NCI-H2029 (cell line): ENCODE measurements around the gene MGAT5.
"Not testable (repeated sequence)": the region's sequence is repeated elsewhere in the genome, so short reads cannot be mapped to it uniquely, and the experiment has no call there.

Source experiments
- DNase-seq: peaks from one replicate; lab custom pipeline; 2025; lab: John Stamatoyannopoulos, UW

MGAT5 gene

DNA sequence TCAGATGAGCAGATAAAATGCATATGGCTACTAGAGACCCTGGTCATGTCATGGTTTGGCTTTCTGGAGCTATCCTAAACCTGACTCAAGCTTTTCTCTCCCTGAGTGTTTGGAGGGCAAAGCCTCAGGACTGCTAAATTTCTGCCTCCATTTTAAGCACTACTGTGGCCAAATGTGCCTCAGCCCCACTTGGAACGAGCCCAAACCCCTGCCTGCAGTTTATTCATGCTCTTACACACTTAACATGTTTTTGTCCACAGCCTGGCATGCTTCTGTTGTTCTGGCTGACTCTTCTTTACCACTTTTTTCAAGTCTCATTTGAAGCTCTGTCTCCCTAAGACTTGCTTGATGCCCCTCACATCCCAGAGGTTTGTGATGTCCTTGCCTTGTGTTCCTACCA is 24.7 kb downstream of the MGAT5 start:
- DNase-seq = no peak

DNA sequence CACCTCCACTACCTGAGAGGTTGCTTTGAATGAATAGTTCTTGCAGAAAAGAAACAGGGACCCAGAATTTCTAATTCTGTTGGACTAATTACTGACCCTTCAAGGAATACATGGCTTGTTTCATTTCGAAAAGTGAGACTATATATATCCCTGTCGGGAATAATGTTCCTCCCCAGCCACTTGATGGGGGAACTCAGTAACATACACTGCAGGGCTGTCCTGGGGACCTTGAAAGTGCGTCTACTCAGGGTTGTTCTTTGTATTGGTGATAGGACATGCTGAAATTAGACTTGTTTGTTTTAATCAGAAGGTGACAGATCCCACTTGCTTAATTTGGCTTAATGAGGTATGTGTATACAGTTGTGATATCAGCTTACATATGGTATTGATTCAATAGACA is 25.5 kb downstream of the MGAT5 start:
- DNase-seq = no peak

DNA sequence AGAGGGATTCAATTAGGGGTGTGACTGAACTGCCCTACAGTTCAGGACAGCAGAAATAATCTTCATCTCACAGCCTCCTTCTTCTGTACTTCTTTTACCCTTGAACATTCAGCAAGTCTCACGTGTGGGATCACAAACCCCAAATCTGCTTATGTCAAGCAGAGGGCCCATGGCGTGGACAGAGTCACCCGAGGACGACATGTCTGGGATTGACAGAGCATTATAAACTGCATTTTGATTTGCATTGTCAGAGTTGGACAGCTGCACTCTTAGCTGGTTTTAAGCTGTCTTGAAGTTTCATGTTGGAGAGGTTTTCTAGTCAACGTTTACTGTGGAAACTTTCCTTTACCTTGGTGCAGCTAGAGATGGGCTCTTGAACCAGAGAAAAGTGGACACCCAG is 26.4 kb downstream of the MGAT5 start:
- DNase-seq = no peak

- no peak for DNase-seq
Observed at GRCh38 chr2:134280726-134281125, 26.9 kb downstream of the MGAT5 start.

DNA sequence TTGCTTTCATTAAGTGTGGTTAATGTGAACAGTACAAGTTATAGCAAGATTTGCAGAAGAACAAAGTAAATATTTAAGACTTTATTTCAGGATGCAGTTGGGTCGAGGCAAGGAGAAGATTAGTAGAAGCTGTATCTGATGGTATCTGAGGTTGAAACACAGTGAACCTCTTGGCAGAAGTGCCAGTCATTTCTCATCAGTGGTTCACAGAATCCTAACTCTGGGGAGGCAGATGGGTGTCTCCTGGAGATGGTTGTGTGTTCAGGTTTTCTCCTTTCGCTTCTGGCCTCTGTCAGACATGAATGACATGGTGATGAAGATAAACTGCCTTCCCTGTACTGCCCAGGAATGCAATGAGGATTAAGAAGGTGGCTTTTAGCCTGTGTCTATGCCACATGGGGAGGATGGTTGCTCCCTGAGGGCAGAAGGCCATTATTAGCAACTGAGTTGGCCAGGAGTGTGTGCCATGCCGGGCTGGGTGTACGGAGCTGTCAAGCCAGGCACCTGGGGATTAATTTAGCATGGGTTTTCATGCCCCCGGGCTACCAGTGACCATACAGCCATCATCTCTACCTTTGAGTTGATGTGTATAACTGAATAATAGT is 28.0 kb downstream of the MGAT5 start:
- DNase-seq = no peak

DNA sequence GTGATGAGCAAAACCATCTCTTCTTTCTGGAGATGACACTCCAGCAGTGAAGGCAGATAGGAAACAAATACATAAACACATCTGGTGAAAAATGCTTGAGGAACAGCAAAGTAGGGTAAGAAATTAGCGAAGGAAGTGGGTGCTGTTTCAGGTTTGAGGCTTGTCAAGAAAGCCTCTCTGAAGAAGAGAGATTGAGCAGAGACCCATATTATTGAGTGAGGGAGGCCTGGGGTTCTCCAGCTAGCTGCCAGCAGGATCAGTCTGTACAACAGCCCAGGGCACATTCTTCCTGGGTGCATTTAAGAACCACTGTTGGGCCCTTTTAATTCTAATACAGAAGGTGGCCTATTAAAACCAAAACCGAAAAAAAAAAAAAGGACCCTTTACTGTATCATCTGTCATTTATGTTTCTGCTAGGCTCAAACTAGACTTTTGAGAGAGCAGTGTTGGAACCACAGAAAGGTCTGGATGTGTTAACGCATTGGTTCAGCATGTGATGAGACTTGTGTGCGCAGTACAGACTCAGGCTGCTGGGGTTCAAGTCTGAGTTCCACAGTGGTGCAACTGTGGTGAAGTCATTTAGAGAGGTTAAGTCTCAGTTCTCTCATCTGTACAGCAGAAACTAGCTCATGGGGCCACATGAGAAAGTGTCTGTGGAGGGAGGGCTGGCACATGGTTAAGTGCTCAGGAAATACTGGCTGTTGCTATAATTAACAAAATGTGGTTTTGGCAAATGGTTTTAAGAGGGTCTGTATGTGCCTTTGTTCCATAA is 28.9 kb downstream of the MGAT5 start:
- no peak for DNase-seq

- DNase-seq = no peak
Observed at GRCh38 chr2:134283661-134284060, 29.8 kb downstream of the MGAT5 start.

DNA sequence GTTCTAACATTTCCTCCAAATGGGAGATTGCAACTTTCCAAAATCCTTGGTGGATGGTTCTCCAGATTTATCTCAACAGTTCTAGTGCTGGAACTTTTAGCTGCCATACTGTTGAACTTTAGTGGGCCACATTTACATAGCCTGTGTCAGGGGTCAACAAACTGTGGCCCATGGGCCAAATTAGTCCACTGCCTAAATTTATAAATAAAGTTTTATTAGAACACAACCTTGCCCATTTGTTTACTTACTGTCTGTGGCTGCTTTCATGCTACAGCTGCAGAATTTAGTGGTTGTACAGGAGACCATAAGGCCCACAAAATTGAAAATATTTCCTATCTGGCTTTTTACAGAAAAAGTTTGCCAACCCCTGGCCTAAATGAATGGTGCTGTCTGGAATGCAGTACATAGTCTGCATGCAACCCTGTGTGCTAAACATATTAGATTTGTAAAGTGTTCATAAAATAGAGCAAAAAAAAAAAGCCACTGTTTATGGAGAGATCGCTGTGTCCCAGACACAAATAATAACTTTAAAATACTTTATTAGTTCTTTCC is 30.3 kb downstream of the MGAT5 start:
- no peak for DNase-seq

- DNase-seq = no peak
Observed at GRCh38 chr2:134287323-134287722, 33.5 kb downstream of the MGAT5 start.

DNA sequence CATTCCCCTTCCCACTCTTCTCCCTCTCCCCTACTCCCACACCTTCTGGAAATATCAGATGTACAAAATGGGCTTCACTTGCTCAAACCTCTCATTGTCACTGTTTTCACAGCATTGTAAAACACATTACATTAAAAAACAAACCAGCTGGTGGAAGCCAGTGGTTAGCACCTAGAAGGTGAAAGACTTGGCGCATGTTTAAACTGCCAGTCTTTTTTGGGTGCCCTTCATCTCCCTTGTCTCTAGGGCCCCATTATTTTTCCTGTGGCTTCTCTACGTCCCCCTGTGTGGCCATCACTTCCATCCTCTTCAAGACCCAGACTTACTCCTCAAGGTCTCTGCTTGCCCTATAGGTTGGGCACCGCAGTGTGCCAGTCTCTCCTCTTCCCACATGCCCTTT is 34.9 kb downstream of the MGAT5 start:
- no peak for DNase-seq

- no peak for DNase-seq
Observed at GRCh38 chr2:134289225-134289624, 35.4 kb downstream of the MGAT5 start.

- no peak for DNase-seq
Observed at GRCh38 chr2:134290358-134290757, 36.5 kb downstream of the MGAT5 start.

DNA sequence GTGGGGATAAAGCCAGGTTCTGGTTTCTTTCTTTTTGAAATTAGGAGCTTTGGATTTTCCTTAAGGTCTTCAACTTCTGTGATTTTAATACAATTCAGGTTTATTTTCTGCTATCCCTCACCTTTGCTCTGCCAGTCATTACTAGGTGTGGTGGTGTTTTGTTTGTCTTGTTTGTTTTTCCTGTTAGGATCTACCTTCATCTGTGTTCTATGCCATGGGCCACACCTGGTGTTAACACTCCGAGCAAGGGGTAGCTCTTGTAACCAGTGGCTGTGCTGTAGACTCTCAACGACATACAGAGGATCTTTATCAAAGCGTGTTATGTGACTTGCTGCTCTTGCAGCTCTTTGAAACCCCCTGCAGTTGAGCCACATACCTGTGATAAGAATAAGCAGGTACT is 38.6 kb downstream of the MGAT5 start:
- DNase-seq = no peak

- no peak for DNase-seq
Observed at GRCh38 chr2:134293719-134294537, 40.1 kb downstream of the MGAT5 start.

GRCh38 chr2:134294598-134294997 is 40.7 kb downstream of the MGAT5 start:
- DNase-seq = not testable (repeated sequence)

DNA sequence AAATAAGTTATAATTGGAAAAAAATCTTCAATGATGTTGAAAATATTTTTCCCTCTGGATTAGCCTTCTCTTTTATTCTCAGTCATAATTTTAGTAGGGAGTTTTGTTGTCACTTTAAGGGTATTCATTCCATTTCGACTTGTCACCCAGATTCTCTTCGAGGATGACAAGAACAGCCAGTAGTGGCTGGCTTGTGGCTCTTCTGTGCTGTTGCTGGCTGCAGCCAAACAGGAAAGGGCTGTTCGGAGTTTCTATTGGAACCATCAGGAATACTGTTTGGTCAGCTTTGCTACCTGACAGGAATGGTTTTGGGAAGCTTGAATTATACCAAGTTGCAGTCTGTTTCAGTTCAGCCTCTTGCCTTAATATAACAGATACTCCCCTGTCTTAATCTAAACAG is 41.6 kb downstream of the MGAT5 start:
- DNase-seq = no peak

GRCh38 chr2:134296301-134296700 is 42.4 kb downstream of the MGAT5 start:
- DNase-seq = no peak

GRCh38 chr2:134299334-134299733 is 45.5 kb downstream of the MGAT5 start:
- no peak for DNase-seq

GRCh38 chr2:134300585-134300984 is 46.7 kb downstream of the MGAT5 start:
- DNase-seq = no peak

DNA sequence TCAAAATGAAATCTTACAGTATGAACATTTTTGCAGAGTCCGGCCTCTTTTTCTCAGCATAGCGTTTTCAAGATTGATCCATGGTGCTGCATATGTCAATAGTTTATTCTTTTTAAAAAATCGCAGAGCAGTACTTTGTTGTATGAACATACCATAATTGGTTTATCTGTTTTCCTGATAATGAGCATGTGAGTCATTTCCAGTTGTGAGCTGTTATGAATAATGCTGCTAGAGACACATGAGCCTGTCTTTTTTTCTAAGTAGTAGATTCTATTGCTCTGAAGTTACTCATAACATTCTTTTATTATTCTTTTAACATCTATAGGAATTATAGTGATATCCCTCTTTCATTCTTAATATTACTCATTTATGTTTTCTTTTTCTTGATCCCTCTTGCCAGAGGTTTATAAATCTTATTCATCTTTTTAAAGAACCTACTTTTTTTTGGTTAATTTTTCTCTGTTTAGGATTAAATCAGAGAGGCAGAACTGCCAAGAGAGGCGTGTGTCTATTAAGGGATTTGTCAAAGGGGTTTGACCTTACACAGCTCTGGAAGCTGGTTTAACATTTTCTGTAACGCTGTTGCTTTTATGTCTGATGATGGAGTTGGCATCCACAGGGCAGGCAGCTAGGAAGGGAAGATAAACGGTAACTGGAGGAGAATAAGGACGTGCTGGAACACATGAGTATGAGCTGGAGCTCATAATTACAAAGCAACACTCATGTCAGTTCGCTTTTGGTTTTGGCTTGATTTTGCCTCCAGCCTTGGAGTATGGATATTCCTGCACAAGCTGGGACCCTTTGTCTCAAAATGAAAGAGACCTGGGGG is 47.4 kb downstream of the MGAT5 start:
- DNase-seq = no peak

DNA sequence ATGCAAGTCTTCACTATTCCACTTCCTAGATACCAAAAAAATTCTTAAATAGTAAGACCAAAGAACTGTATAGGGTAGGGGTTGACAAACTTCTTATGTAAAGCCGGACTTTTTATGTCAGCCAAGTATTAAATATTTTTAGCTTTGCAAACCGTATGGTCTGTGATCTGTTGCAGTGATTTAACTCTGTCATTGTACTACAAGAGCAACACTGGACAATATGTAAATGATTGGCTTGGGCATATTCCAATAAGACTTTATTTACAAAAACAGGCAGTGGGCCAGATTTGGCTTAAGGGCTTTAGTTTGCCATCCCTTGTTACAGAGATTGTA is 48.0 kb downstream of the MGAT5 start:
- no peak for DNase-seq
